K562 (cell line): Measurements from ENCODE around the gene DCTN2. TPM values are rescaled to one million over a fixed set of nuclear protein-coding genes. Genes with fewer than 3 reads are reported as not detected.

ENCODE experiments used
- ATAC-seq: fragments of 200-7000 bp; cut with Tn5 transposase; 3 replicates; pipeline ENCODE4 v1.9.1; 2020; ENCODE audit warnings: moderate library complexity
- BruUV-seq: library from RNA; stranded (reverse); fragments of 400-500 nt; replicated peaks from 2 replicates; lab custom pipeline; 2021; lab: Mats Ljungman, UMichigan
- CTCF ChIA-PET: fragments of 300-600 bp; formaldehyde crosslinking; extraction: SDS; loops from one replicate; lab custom pipeline; 2021; ENCODE audit warnings: low intra/inter-chr PET ratio; lab: Yijun Ruan, JAX
- POLR2A ChIA-PET: fragments of 300-600, 350-650 bp; sonication (Branson Sonifier 250); formaldehyde crosslinking; extraction: SDS; loops from one replicate; lab custom pipeline; 2021; ENCODE audit warnings: antibody characterized with exemption, inconsistent platforms; lab: Yijun Ruan, JAX
- DNase-seq, 4 experiments: peaks; one replicate each; pipeline versions ENCODE4 v3.0.0 to v3.0.0-alpha.2; 2011 to 2018; ENCODE audit warnings: low spot score in 3 of 4, mixed read lengths in 3 of 4; ENCODE audit errors: extremely low read depth in 1 of 4
- FAIRE-seq: peaks from 2 replicates; lab custom pipeline; 2011; peaks lifted over from hg19 to GRCh38; lab: Jason Lieb, UNC
- H2AFZ ChIP-seq: 2 replicates; pipeline ENCODE4 v1.6.0; 2011; ENCODE audit warnings: low read depth, low read length, control low read depth, inconsistent platforms
- H3K27ac ChIP-seq: fragments of 200-600 bp; 3 replicates; pipeline ENCODE4 v1.8.0; 2011; ENCODE audit warnings: low read depth, mild to moderate bottlenecking, control low read depth, inconsistent platforms, low read length, moderate library complexity, mixed read lengths; ENCODE audit errors: extremely low read depth
- H3K27me3 ChIP-seq, 2 experiments: fragments of 300-600 bp in 1 of 2; 2 replicates in 1 of 2; 3 replicates in 1 of 2; pipeline versions ENCODE4 v1.6.0 to v1.8.0; 2011; ENCODE audit warnings: inconsistent platforms in 2 of 2, low read length in 2 of 2, mild to moderate bottlenecking in 1 of 2, mixed read lengths in 1 of 2, moderate library complexity in 1 of 2; ENCODE audit not compliant: control insufficient read depth in 2 of 2, insufficient read depth in 2 of 2
- H3K36me3 ChIP-seq: fragments of 300-600 bp; 3 replicates; pipeline ENCODE4 v1.8.0; 2011; ENCODE audit warnings: mild to moderate bottlenecking, low read length, inconsistent platforms; ENCODE audit not compliant: control insufficient read depth, insufficient read depth
- H3K4me1 ChIP-seq, 2 experiments: fragments of 200-600 bp in 1 of 2; replicated peaks in 1 of 2; 2 replicates in 1 of 2; 3 replicates in 1 of 2; pipeline versions ENCODE4 v1.5.1 to v1.8.0; 2011; ENCODE audit warnings: inconsistent platforms in 2 of 2, low read length in 2 of 2, mild to moderate bottlenecking in 1 of 2, mixed read lengths in 1 of 2, moderate library complexity in 1 of 2; ENCODE audit not compliant: control insufficient read depth in 2 of 2, insufficient read depth in 2 of 2
- H3K4me2 ChIP-seq: 2 replicates; pipeline ENCODE4 v1.6.1; 2011; ENCODE audit warnings: low read length, control low read depth, inconsistent platforms, mixed read lengths; ENCODE audit not compliant: insufficient read depth
- H3K4me3 ChIP-seq: fragments of 200-600 bp; sonication (generic), shearing (Covaris generic); 2 replicates; pipeline ENCODE4 v1.5.1; 2016; ENCODE audit warnings: control low read depth, inconsistent platforms
- H3K79me2 ChIP-seq: fragments of 200-600 bp; 3 replicates; pipeline ENCODE4 v1.8.0; 2011; ENCODE audit warnings: low read length, inconsistent platforms; ENCODE audit not compliant: control insufficient read depth, insufficient read depth
- H3K9ac ChIP-seq, 2 experiments: 2 replicates each; pipeline versions ENCODE4 v1.6.0 to v1.6.1; 2011; ENCODE audit warnings: low read depth in 2 of 2, low read length in 2 of 2, control low read depth in 1 of 2, inconsistent platforms in 1 of 2, mild to moderate bottlenecking in 1 of 2, mixed read lengths in 1 of 2; ENCODE audit not compliant: insufficient read depth in 1 of 2
- H3K9me1 ChIP-seq: one replicate; pipeline ENCODE4 v1.6.0; 2011; ENCODE audit warnings: inconsistent platforms, mild to moderate bottlenecking, low read length, moderate library complexity; ENCODE audit not compliant: control insufficient read depth, insufficient read depth
- H3K9me3 ChIP-seq: replicated peaks from 2 replicates; pipeline ENCODE4 v1.5.1; 2011; ENCODE audit warnings: low read depth, low read length, inconsistent platforms; ENCODE audit not compliant: control insufficient read depth, insufficient read depth
- H4K20me1 ChIP-seq: replicated peaks from 2 replicates; pipeline ENCODE4 v1.6.1; 2011; ENCODE audit warnings: low read length, inconsistent platforms, mixed read lengths; ENCODE audit not compliant: control insufficient read depth, insufficient read depth
- ATF3 ChIP-seq, 2 experiments: fragments of 450-650 bp in 1 of 2; sonication (generic) in 1 of 2; formaldehyde crosslinking in 1 of 2; IDR thresholded peaks in 1 of 2; conservative IDR thresholded peaks in 1 of 2; 2 replicates each; pipeline versions ENCODE4 v1.6.1 to v1.8.1; 2016 to 2023; ENCODE audit warnings: mild to moderate bottlenecking in 2 of 2, moderate library complexity in 2 of 2, inconsistent platforms in 1 of 2, missing genetic modification reagents in 1 of 2
- ETV5 ChIP-seq: sonication (generic); formaldehyde crosslinking; IDR thresholded peaks from 2 replicates; pipeline ENCODE4 v1.4.0; 2020; ENCODE audit warnings: low read depth, mild to moderate bottlenecking, missing genetic modification reagents
- GTF2B ChIP-seq: IDR thresholded peaks from 2 replicates; pipeline ENCODE4 v1.6.1; 2011; ENCODE audit not compliant: insufficient read length; ENCODE audit errors: extremely low read depth
- KLF10 ChIP-seq: fragments of 250-450 bp; sonication (Bioruptor Pico); IDR thresholded peaks from 2 replicates; pipeline ENCODE4 v1.6.1; 2021; ENCODE audit warnings: matching md5 sums
- MBD2 ChIP-seq: sonication (generic); IDR thresholded peaks from 2 replicates; pipeline ENCODE4 v1.6.1; 2016; ENCODE audit warnings: low read depth, borderline replicate concordance
- MXI1 ChIP-seq: IDR thresholded peaks from 2 replicates; pipeline ENCODE4 v1.6.1; 2011; ENCODE audit warnings: low read depth, mild to moderate bottlenecking, improper control_type of control experiment, low read length
- NR3C1 ChIP-seq: sonication (generic); formaldehyde crosslinking; IDR thresholded peaks from 2 replicates; pipeline ENCODE4 v1.8.1; 2022; ENCODE audit warnings: missing genetic modification reagents
- PATZ1 ChIP-seq: fragments of 250-450 bp; sonication (Bioruptor Pico); IDR thresholded peaks from 2 replicates; pipeline ENCODE4 v1.5.0; 2020; ENCODE audit warnings: mild to moderate bottlenecking, borderline replicate concordance
- SMAD3 ChIP-seq: fragments of 450-650 bp; formaldehyde crosslinking; conservative IDR thresholded peaks from 2 replicates; pipeline ENCODE4 v1.4.0; 2020; ENCODE audit warnings: mild to moderate bottlenecking
- SMARCA4 ChIP-seq: fragments of 450-650 bp; IDR thresholded peaks from 2 replicates; pipeline ENCODE4 v1.6.1; 2016
- TCF3 ChIP-seq: sonication (generic); formaldehyde crosslinking; IDR thresholded peaks from 2 replicates; pipeline ENCODE4 v1.4.0; 2020; ENCODE audit warnings: mild to moderate bottlenecking, missing genetic modification reagents
- TEAD2 ChIP-seq: fragments of 450-650 bp; IDR thresholded peaks from 2 replicates; pipeline ENCODE4 v1.6.1; 2016; ENCODE audit warnings: missing genetic modification characterization, control low read depth, missing compliant biosample characterization
- ZBTB7A ChIP-seq: IDR thresholded peaks from 2 replicates; pipeline ENCODE4 v1.6.1; 2011; ENCODE audit warnings: low read depth, mild to moderate bottlenecking, low read length, moderate library complexity, borderline replicate concordance; ENCODE audit not compliant: control insufficient read depth
- ZNF197 ChIP-seq: fragments of 200-800 bp; sonication (Bioruptor generic); IDR thresholded peaks from 2 replicates; pipeline ENCODE4 v1.6.1; 2016; ENCODE audit warnings: low read depth, missing genetic modification characterization, missing compliant biosample characterization
- ZNF561 ChIP-seq: fragments of 450-650 bp; formaldehyde crosslinking; conservative IDR thresholded peaks from 2 replicates; pipeline ENCODE4 v1.4.0; 2020; ENCODE audit warnings: mild to moderate bottlenecking, moderate library complexity
- WGBS: fragments of 100-300 bp; shearing (Covaris generic); methylation state at CpG from one replicate; pipeline ENCODE4 v1.1.6; 2016; ENCODE audit warnings: low coverage, mixed read lengths; ENCODE audit not compliant: insufficient coverage; ENCODE audit errors: missing lambda C conversion rate; 5-methylcytosine and 5-hydroxymethylcytosine counted together
- in situ Hi-C: fragments of 300-500 bp; cut with MboI; formaldehyde crosslinking; loops from 4 replicates; pipeline ENCODE4 v1.15.0; 2018; ENCODE audit warnings: inconsistent platforms, mixed read lengths
- intact Hi-C: fragments of 100-400 bp; cut with micrococcal nuclease; formaldehyde crosslinking; loops from 2 replicates; pipeline ENCODE4 v1.14.2; 2022
- polyA plus RNA-seq, 8 experiments: library from polyadenylated mRNA; depleted of rRNA in 4 of 8; stranded (reverse) in 5 of 8; unstranded in 3 of 8; fragments of >200 nt; fragmentation: Nextera tagmentation in 2 of 8; fragmentation: Illumina TruSeq in 1 of 8; extraction: Ambion mirVana in 2 of 8; extraction: Trizol in 1 of 8; gene quantifications; 2 replicates each; pipeline versions ENCODE4 v1.2.1 to v1.2.3, GENCODE V29; 2011 to 2014; ENCODE audit warnings: inconsistent platforms in 1 of 8, missing spikeins in 1 of 8
- total RNA-seq, 7 experiments: library from RNA; depleted of rRNA in 6 of 7; stranded (reverse); fragments of >200 nt in 6 of 7; fragmentation: Illumina TruSeq in 2 of 7; extraction: Trizol in 2 of 7; gene quantifications; 2 replicates each; pipeline versions ENCODE4 v1.2.1 to v1.2.3, GENCODE V29; 2011 to 2021; ENCODE audit warnings: low replicate concordance in 1 of 7

Gene DCTN2
- total and polyA plus RNA-seq, 9 of the 15 experiments (the other 6 are each of a cell fraction or from before 2014, with no cell fraction given), result 43.6 to 270 (median 125) TPM

- TF ChIP-seq ATF3 (IDR thresholded peaks at IDR 0.05) (peak; percentile 52), ATF3 (CRISPR knock-in tag; conservative IDR thresholded peaks at IDR 0.05) (no peak)
- TF ChIP-seq, all 486 proteins: peak for 33
Observed at GRCh38 chr12:57552835-57553313, 5.9 kb upstream of the DCTN2 start (continued).

GRCh38 chr12:57552306-57552651 is 5.3 kb upstream of the DCTN2 start:
- Histone ChIP-seq H3K36me3 (peaks cover 17% of the 10 kb centered on the region), H3K79me2 (peaks cover 58% of the 10 kb centered on the region), H3K9me3 (no peaks in the 10 kb centered on the region), H3K4me2 (peak overlapping the region; percentile 89), H3K9me1 (no peaks in the 10 kb centered on the region), H3K9ac (peak overlapping the region; percentile 19 to 72; a peak in 3 of 4 replicates), H3K4me3 (peak overlapping the region; percentile 69), H3K4me1 (peaks cover 50 to 61% of the 10 kb centered on the region in 2 experiments), H4K20me1 (no peaks in the 10 kb centered on the region), H3K27me3 (no peaks in the 10 kb centered on the region), H2AFZ (peak overlapping the region; percentile 78), H3K27ac (peak overlapping the region; percentile 90)
- ATAC-seq (peak; percentile 56), FAIRE-seq (peak; percentile 90), DNase-seq (peak; percentile 30 to 88 (median 62))
- intact Hi-C loops, result loop anchor here (2.0 kb wide), 1 partner anchor 13 kb away; no protein-coding TSS in a partner anchor
- 0% methylated on average over 2 of the region's 2 CpGs for WGBS
- no TSS peak for BruUV-seq
- ChIA-PET CTCF (no interaction called here), POLR2A (interaction anchor here (0.6 to 4.2 kb wide), 12 partner anchors 8 to 220 kb away, joined by 3 to 38 read pairs (median 4); partner anchors contain the start of genes ARHGEF25, DDIT3, EEF1AKMT3 and METTL1)
- in situ Hi-C loops, result no loop called here
- TF ChIP-seq MBD2 (no peak), ZBTB7A (peak; percentile 88), PATZ1 (no peak), ZNF561 (CRISPR knock-in tag) (no peak), NR3C1 (no peak), KLF10 (CRISPR knock-in tag) (no peak), TEAD2 (tag) (no peak), ZNF197 (no peak), MXI1 (no peak), SMARCA4 (peak; percentile 91), SMAD3 (CRISPR knock-in tag) (no peak), GTF2B (no peak), TCF3 (CRISPR knock-in tag) (peak; percentile 95), ETV5 (CRISPR knock-in tag) (no peak)
